HG02610 (cell line): ENCODE data around the gene SPATA7.

Source experiments
- ATAC-seq: cut with Tn5 transposase; IDR thresholded peaks from one replicate; pipeline ENCODE4 v1.9.1; 2021; ENCODE audit warnings: mild to moderate bottlenecking, moderate library complexity; ENCODE audit not compliant: unreplicated experiment

SPATA7 gene

DNA sequence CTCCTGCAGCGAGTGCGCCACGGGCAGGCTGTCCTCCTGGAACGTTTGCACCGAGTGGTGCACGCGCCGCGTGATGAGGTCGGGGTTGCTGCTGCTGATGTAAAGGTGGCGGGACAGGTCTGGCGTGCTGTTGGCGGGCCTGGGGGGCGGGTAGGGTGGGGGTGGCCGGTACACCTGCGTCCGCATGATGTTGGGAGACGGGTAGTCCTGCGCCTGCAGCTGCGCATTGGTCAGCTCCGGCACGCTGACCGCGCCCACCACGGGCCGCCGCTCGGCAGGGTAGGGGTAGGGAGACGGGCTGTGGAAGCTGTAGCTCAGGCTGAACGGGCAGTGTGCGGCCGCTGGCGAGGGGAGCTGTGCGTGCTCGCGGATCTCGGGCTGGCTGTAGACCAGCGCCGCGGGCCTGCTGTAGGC is 94.1 kb downstream of the SPATA7 start:
- no peak for ATAC-seq

DNA sequence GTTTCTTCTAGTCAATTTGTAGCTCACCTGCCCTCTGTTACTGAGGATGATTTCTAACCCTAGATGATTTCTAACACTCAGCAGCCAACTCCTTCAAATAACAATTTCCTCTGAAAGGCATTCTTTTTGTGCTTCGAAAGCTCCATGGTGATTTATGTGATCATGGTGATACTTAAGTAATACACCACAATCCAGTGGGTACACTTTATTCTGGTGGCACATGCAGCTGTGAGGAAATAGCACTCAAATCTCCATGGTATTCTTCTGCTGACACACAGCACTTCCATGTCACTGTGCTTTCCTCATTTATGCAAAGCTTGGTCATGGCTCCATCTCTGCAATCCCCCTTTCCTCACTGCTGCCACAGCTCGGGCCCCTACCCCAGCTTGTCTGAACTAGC is 95.6 kb downstream of the SPATA7 start:
- no peak for ATAC-seq

DNA sequence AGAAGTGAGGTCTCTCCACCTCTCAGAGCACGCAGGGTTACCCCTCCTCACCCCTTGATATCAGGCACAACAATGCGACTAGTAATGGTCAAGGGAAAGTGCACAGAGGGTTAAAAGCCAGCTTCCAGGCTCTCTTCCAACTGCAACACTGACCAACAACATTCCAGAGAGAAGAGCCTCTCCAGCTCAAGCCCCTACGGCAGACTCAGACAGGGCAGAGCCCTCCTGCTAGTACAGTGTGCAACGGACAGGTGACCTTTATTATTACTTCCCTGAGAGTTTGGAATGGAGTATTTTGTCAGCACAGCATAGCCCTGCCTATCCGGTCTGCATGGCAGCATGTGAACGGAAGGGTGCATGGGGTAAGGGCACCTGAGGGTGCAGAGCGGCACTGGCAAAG is 96.3 kb downstream of the SPATA7 start:
- no peak for ATAC-seq

DNA sequence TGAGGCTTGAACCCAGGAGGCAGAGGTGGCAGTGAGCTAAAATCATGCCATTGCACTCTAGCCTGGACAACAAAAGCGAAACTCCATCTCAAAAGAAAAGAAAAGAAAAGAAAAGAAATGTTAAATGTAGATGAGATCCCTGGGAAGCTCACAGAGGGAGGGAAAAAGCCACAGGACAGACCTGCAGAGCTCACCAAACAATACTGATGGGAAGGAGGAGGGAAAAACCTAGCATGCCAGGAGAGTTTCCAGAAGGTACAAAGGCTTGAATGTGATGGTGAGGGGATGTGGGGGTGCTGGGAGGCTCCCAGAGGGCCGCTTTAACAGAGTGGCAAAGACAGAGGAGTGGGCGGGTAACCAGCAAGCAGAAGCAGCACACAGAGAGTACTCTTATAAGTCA is 97.1 kb downstream of the SPATA7 start:
- no peak for ATAC-seq
